SIG-M5 treated with dmso at 0.1 percent for 504 hours (cell line): ENCODE measurements around the gene DAP3.
"Not testable (repeated sequence)": the region's sequence is repeated elsewhere in the genome, so short reads cannot be mapped to it uniquely, and the experiment has no call there.

Experiments used
- DNase-seq: peaks from one replicate; lab custom pipeline; 2025; ENCODE audit not compliant: unreplicated experiment; lab: John Stamatoyannopoulos, UW

The DAP3 gene

GRCh38 chr1:155681776-155682175 lies 7.1 kb upstream of the DAP3 start:
- DNase-seq, result no peak

DNA sequence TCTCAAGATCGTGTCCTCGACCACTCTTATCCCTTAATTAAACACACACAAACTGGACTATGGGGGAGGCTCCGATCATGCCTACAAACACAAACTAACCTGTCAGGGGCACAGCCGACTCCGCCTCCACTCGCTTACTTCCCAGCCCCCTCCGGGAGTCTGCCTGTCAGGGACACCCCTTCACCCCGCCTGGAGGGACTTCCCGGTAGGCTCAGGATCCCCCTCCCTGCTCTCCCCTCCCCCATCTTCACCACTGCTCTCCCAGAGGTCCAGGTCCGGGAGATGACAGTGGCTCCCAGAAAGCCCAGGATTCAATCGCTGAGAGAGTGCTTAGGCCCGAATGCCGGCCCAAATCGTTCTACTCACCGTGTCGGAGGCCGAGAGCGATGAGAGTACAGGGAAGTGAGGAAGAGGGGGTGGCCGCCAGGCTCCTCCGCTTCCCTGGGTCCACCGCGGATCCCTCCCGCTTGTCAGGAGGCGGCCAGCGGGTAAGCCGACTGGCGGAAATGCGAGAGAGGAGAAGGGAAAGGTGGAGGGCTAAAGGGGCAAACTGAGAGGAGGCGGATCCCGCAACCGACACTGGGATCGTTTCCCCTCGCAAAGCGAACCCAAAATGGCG lies 1.1 kb upstream of the DAP3 start:
- DNase-seq, result peak; percentile 47

- peak; percentile 94 for DNase-seq
Observed at GRCh38 chr1:155688324-155689080, 389 bp upstream of the DAP3 start, which contains the start of gene YY1AP1. YY1AP1 (minus strand) TSS chr1:155688774; CDS start chr1:155680436, 8,338 bp downstream.

- DNase-seq, result no peak
Observed at GRCh38 chr1:155691992-155692528, 3.2 kb downstream of the DAP3 start.

- no peak for DNase-seq
Observed at GRCh38 chr1:155694167-155694566, 5.3 kb downstream of the DAP3 start.

- DNase-seq, result peak; percentile 14
Observed at GRCh38 chr1:155695072-155695471, 6.2 kb downstream of the DAP3 start.

GRCh38 chr1:155695608-155696007 lies 6.7 kb downstream of the DAP3 start:
- no peak for DNase-seq

- DNase-seq, result no peak
Observed at GRCh38 chr1:155696524-155696923, 7.6 kb downstream of the DAP3 start.

- DNase-seq, result no peak
Observed at GRCh38 chr1:155697046-155697445, 8.2 kb downstream of the DAP3 start.

DNA sequence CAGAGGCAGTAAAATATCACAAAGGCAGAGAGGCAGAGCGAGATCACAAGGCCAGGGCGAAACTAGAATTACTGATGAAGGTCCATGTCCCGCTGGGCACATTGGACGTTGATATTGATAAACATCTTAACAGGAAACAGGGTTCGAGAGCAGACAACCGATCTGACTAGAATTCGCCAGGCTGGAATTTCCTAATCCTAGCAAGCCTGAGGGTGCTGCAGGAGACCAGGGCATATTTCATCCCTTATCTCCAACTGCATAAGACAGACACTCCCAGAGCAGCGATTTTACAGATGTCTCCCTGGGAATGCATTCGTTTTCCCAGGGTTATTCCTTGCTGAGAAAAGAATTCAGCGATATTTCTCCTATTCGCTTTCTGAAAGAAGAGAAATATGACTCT lies 8.7 kb downstream of the DAP3 start:
- DNase-seq, result not testable (repeated sequence)

DNA sequence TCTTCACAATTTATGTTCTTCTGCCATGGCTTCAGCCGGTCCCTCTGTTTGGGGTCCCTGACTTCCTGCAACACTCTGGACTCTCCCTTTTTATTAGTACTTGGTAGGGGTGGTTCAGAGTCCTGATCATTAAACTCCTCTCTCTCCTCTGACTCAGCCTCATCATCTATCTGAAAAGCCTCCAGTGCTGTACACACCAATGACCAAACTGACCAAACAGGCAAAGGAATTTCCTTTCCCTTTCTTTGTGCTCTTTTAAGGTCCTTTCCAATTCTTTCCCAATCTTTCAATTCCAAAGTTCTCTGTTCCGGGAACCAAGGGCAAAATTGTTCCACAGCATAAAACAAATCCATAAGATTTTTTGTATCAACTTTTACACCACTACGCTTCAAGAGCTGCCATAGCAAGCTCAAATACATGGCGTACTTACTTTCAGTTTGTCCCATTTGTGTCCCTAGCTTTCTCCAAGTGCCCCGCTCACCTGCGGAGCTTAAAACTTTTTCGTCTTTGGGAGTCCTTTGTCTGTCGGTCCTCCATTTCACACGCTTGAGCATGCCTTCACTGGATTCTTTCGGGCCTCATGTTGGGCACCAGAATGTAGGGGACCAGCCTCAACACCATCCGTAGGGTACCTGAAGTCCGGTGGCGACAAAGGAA lies 9.6 kb downstream of the DAP3 start:
- DNase-seq, result no peak

DNA sequence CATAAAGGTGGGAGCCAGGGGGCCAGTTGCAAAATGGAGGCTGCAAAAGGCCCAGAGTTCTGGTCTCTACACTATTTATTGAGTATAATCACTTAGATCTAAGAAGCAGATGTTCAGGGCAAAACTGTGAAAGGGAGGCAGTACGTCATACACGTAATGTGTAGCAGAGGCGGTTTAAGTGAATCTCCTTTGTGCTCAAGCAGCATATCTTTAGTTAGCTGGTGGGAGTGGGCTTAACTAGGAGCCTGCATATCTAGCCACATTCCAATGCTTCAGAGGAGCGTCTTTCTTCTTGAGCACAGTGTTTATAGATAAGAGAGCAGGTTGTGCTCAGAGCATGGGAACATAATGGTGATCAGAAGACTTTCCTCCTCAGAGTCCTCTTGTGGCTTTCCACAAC lies 10.2 kb downstream of the DAP3 start:
- DNase-seq, result not testable (repeated sequence)

DNA sequence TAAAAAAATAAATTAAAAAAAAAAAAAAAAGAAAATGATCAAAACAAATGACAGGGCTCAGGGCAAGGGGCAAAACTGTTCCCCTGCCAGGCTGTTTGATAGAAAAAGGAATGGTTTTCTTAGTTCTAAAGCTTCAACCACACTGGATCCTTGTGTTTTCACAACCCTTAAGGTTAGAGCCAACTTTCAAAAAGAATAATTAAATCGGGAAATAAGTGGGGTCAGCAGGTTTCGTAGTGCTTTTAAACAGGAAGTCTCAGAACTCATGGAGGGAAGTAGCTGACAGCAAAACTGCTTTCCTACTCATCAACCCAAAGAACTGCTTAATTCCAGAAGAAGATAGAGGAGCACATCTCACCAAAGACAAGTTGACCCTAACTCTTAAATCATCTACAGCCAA lies 12.8 kb downstream of the DAP3 start:
- DNase-seq, result not testable (repeated sequence)

- DNase-seq, result no peak
Observed at GRCh38 chr1:155703216-155703615, 14.3 kb downstream of the DAP3 start.

GRCh38 chr1:155704414-155704813 lies 15.5 kb downstream of the DAP3 start:
- not testable (repeated sequence) for DNase-seq

- no peak for DNase-seq
Observed at GRCh38 chr1:155706139-155706538, 17.2 kb downstream of the DAP3 start.

DNA sequence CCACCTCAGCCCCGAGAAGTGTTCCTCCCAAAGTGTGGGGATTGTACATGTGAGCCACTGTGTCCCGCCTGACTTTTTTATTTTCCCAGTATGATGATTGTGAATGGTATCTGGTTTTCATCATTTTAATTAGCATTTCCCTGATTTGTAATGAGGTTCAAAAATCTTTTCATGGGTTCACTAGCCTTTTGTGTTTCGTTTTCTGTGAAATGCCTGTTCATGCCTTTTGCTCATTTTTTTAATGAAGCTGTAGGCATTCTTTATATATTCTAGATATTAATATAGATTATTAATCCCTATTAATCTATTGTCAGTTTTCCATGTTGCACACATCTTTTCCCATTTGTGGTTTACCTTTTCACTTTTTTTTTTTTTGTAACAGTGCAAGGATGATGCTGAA lies 20.5 kb downstream of the DAP3 start:
- no peak for DNase-seq

- not testable (repeated sequence) for DNase-seq
Observed at GRCh38 chr1:155711457-155711856, 22.6 kb downstream of the DAP3 start.

GRCh38 chr1:155712636-155713035 lies 23.7 kb downstream of the DAP3 start:
- not testable (repeated sequence) for DNase-seq

- no peak for DNase-seq
Observed at GRCh38 chr1:155713075-155713474, 24.2 kb downstream of the DAP3 start.

DNA sequence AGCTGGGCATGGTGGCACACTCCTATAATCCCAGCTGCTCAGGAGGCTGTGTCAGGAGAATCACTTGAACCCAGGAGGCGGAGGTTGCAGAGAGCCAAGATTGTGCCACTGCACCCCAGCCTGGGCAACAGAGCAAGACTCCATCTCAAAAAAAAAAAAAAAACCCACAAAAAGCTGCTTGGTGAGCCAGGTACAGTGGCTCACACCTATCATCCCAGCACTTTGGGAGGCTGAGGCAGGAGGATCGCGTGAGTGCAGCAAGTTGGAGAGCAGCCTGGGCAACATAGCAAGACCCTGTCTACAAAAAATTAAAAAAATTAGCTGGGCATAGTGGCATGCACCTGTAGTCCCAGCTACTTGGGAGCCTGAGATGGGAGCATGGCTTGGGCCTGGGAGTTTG lies 26.2 kb downstream of the DAP3 start:
- not testable (repeated sequence) for DNase-seq

DNA sequence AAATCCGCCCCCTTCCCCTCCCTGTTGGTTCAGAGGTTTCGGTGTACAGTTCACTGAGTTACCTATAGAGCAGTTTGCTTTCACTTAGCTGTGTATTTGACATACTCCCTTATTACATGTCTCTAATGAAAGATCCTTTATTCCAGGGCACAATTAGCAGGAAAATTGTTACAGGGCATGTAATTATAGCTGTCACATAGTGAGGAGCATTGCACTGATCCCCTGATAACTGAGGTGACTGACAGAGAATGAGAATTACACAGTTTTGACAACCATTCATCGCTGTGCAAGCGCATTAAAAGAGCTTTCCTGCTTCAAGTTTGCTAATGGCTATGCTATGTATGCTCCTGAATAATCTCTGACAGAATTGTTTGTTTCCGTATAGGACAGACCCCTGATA lies 26.9 kb downstream of the DAP3 start:
- DNase-seq, result no peak
